Activated T-cell treated with anti-CD3 and anti-CD28 coated beads, Interleukin-2, amount 50 U/mL, for 72 hours (primary cell): ENCODE results near the gene DLGAP1. TPM values are rescaled to one million over a fixed set of nuclear protein-coding genes. Genes with fewer than 3 reads are reported as not detected.

ENCODE experiments used
- ATAC-seq, 2 donors: fragments of 150-1000 bp; cut with Tn5 transposase; replicated peaks in 1 of 2; 2 replicates each; pipeline ENCODE4 v1.10.0; 2021; ENCODE audit warnings: moderate library complexity in 2 of 2, mild to moderate bottlenecking in 1 of 2
- DNase-seq, 2 donors: peaks; one replicate each; pipeline ENCODE4 v3.0.0; 2021 to 2022; ENCODE audit warnings: mixed read lengths in 1 of 2
- H3K27ac Mint-ChIP-seq: one replicate; pipeline ENCODE4 v1.8.0; 2022; ENCODE audit warnings: mild to moderate bottlenecking, moderate library complexity, mixed read lengths
- H3K27me3 Mint-ChIP-seq: one replicate; pipeline ENCODE4 v1.8.0; 2022; ENCODE audit warnings: low read depth, mixed read lengths
- H3K36me3 Mint-ChIP-seq, 2 donors: one replicate each; pipeline ENCODE4 v1.8.0; 2022; ENCODE audit warnings: mixed read lengths in 2 of 2, mild to moderate bottlenecking in 1 of 2; ENCODE audit not compliant: insufficient read depth in 2 of 2
- H3K4me1 Mint-ChIP-seq: one replicate; pipeline ENCODE4 v1.8.0; 2022; ENCODE audit warnings: low read depth, mixed read lengths
- H3K4me3 Mint-ChIP-seq, 2 donors: one replicate each; pipeline ENCODE4 v1.8.0; 2022; ENCODE audit warnings: mild to moderate bottlenecking in 2 of 2, mixed read lengths in 2 of 2, moderate library complexity in 2 of 2
- H3K9me3 Mint-ChIP-seq, 2 donors: one replicate each; pipeline ENCODE4 v1.8.0; 2022; ENCODE audit warnings: mixed read lengths in 2 of 2
- total RNA-seq, 2 donors: library from RNA; stranded (reverse); gene quantifications; one replicate each; pipeline ENCODE4 v1.2.3, GENCODE V29; 2022

The DLGAP1 gene
- total RNA-seq, 2 donors from 2014 or later: 0.17 to 0.51 TPM

DNA sequence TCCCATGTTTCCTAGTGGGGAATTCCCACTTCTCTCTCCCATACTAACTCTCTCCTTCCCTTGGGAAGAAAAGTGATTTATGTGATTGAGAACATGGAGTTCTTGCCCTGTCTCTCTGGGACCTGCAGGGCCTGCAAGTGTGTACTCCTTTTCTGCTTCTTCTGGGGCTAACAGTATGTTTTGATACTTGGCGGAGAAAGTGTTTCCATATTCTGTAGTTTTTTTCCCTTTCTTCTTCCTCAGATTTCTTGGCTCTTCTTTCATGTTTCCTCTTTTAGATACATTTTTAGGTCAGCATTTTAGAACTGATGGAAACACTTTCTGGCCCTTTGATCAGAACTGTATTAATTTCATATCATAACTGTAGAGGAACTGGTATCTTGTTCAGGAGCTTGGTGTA, 352.2 kb downstream of the DLGAP1 start:
- no peaks in the 10 kb centered on the region for H3K27me3 Mint-ChIP-seq
- H3K4me3 Mint-ChIP-seq: no peak overlapping the region
- H3K4me1 Mint-ChIP-seq: no peaks in the 10 kb centered on the region
- ATAC-seq (no peak), DNase-seq (no peak)
- H3K36me3 Mint-ChIP-seq: peaks cover 0 to 1% of the 10 kb centered on the region in 2 donors
- no peaks in the 10 kb centered on the region for H3K9me3 Mint-ChIP-seq
- H3K27ac Mint-ChIP-seq: no peak overlapping the region

GRCh38 chr18:4101009-4101408, 354.1 kb downstream of the DLGAP1 start:
- no peaks in the 10 kb centered on the region for H3K27me3 Mint-ChIP-seq
- peaks cover 0 to 1% of the 10 kb centered on the region in 2 donors for H3K36me3 Mint-ChIP-seq
- H3K9me3 Mint-ChIP-seq: no peaks in the 10 kb centered on the region
- peak overlapping the region in 1 of 2 donors; percentile 40 for H3K4me3 Mint-ChIP-seq
- H3K27ac Mint-ChIP-seq: no peak overlapping the region
- ATAC-seq (peak in 1 of 2 donors; percentile 94), DNase-seq (peak in 1 of 2 donors; percentile 11)
- no peaks in the 10 kb centered on the region for H3K4me1 Mint-ChIP-seq

DNA sequence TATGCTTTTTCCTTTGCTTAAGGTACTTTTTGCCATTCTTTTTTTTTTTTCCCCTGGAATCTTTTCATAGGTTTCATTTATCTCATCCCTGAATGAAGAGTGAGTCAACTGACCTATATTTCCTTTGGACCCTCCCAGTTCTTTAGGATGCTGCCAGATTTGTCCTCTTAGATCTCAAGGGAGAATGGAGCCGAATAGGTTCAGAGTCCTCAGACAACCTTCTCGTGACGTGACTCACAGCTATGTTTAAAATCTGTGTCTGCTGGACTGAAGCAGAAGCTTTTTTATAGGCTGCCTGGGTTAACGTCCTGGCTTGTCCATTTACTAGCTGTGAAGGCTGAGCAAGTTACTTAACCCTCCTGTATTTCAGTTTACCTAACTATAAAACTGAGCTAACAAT, 358.6 kb downstream of the DLGAP1 start:
- no peaks in the 10 kb centered on the region for H3K4me1 Mint-ChIP-seq
- H3K27ac Mint-ChIP-seq: no peak overlapping the region
- no peaks in the 10 kb centered on the region for H3K27me3 Mint-ChIP-seq
- H3K36me3 Mint-ChIP-seq: peaks cover 0 to 1% of the 10 kb centered on the region in 2 donors
- H3K4me3 Mint-ChIP-seq: no peak overlapping the region
- ATAC-seq (no peak), DNase-seq (no peak)
- no peaks in the 10 kb centered on the region for H3K9me3 Mint-ChIP-seq

DNA sequence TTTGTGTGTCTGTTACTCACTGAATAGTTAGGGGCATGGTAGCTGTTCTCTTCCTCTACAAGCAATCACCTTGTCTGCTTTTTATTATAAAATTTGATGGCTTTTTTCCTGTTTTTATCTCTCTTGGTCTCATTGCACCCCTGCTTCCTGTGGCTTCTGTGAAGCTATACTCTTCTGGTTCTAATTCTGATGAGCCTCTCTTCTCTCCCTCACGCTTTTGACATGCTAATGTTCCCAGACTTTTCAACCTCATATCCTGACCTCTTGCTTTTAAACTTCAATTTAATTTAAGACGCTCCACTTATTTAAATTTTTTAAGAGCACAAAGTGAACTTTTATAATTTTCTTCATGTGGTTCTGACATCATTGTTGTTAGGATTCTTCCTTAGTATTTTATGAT, 361.4 kb downstream of the DLGAP1 start:
- ATAC-seq (no peak), DNase-seq (no peak)
- H3K27me3 Mint-ChIP-seq: no peaks in the 10 kb centered on the region
- H3K27ac Mint-ChIP-seq: no peak overlapping the region
- H3K4me1 Mint-ChIP-seq: no peaks in the 10 kb centered on the region
- H3K9me3 Mint-ChIP-seq: peaks cover 1 to 4% of the 10 kb centered on the region in 2 donors
- H3K4me3 Mint-ChIP-seq: no peak overlapping the region
- H3K36me3 Mint-ChIP-seq: no peaks in the 10 kb centered on the region

- no peak for ATAC-seq
- no peaks in the 10 kb centered on the region for H3K27me3 Mint-ChIP-seq
- H3K4me3 Mint-ChIP-seq: no peak overlapping the region
- no peaks in the 10 kb centered on the region for H3K36me3 Mint-ChIP-seq
- DNase-seq: no peak
- no peaks in the 10 kb centered on the region for H3K4me1 Mint-ChIP-seq
- H3K9me3 Mint-ChIP-seq: peaks cover 6% of the 10 kb centered on the region in 2 donors
- no peak overlapping the region for H3K27ac Mint-ChIP-seq
Measured at GRCh38 chr18:4084382-4084900, 370.7 kb downstream of the DLGAP1 start.

DNA sequence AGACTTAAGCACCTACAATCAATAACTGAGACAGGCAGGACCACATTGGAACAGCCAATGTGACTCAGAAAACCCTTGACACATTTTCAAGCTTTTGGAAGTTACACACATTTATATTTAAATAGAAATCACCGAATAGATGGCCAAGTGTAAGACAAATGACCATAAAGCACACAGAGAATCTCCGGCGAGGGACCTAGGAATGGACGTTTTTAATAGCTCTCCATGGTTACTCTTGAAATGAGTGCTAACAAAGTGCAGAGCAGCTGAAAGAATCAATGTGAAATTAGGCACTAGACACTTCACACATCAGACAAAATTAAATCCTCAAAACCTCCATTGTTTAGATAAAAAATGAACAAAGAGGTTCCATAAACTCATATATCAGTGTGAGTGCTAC, 376.9 kb downstream of the DLGAP1 start:
- no peak for DNase-seq
- Mint-ChIP-seq H3K4me1 (no peaks in the 10 kb centered on the region), H3K9me3 (no peaks in the 10 kb centered on the region), H3K36me3 (no peaks in the 10 kb centered on the region), H3K27me3 (no peaks in the 10 kb centered on the region), H3K27ac (no peak overlapping the region), H3K4me3 (no peak overlapping the region)
- no peak for ATAC-seq

- ATAC-seq (no peak), DNase-seq (no peak)
- Mint-ChIP-seq H3K36me3 (no peaks in the 10 kb centered on the region), H3K4me3 (no peak overlapping the region), H3K9me3 (no peaks in the 10 kb centered on the region), H3K4me1 (no peaks in the 10 kb centered on the region), H3K27me3 (no peaks in the 10 kb centered on the region), H3K27ac (no peak overlapping the region)
Measured at GRCh38 chr18:4077721-4078120, 377.4 kb downstream of the DLGAP1 start.

- Mint-ChIP-seq H3K4me3 (no peak overlapping the region), H3K27me3 (no peaks in the 10 kb centered on the region), H3K27ac (no peak overlapping the region), H3K36me3 (no peaks in the 10 kb centered on the region), H3K9me3 (no peaks in the 10 kb centered on the region), H3K4me1 (no peaks in the 10 kb centered on the region)
- DNase-seq (no peak), ATAC-seq (no peak)
Measured at GRCh38 chr18:4077204-4077603, 377.9 kb downstream of the DLGAP1 start.

DNA sequence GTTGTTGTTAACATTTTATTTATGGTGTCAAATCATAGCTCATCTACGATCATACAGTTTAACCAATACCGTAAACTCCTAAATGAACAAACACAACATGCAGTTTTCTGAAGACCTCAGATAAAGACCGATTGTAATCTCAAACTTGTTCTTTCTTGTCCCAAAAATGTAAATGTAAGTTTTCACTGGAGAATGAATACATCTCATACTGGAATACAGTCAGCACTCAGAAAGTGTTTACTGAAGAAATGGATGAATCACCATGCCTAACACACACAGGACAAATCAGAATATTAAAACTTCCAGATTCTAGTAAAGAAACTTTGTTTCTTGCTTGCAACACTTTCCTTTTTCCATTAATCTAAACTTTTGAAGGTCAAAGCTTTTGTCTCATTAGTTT, 380.5 kb downstream of the DLGAP1 start:
- Mint-ChIP-seq H3K9me3 (no peaks in the 10 kb centered on the region), H3K4me1 (no peaks in the 10 kb centered on the region), H3K4me3 (no peak overlapping the region), H3K36me3 (no peaks in the 10 kb centered on the region), H3K27me3 (no peaks in the 10 kb centered on the region), H3K27ac (no peak overlapping the region)
- ATAC-seq (no peak), DNase-seq (no peak)

DNA sequence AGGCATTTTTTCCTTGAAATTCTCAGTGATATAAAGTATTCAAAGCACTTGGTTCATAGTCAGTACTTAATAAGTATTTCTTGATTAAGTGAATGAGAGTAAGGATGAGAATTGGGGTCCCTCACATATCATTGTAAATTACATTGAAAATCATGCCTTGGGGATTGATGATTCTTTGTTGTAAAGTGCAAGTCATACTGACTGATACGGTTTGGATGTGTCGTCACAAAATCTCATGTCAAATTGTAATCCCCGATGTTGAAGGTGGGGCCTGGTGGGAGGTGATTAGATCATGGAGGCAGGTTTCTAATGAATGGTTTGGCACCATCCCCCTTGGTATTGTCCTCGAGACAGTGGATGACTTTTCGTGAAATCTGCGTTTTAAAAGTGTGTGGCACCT, 385.9 kb downstream of the DLGAP1 start:
- ATAC-seq: no peak
- H3K36me3 Mint-ChIP-seq: no peaks in the 10 kb centered on the region
- H3K9me3 Mint-ChIP-seq: no peaks in the 10 kb centered on the region
- DNase-seq: no peak
- no peak overlapping the region for H3K4me3 Mint-ChIP-seq
- no peak overlapping the region for H3K27ac Mint-ChIP-seq
- H3K4me1 Mint-ChIP-seq: no peaks in the 10 kb centered on the region
- no peaks in the 10 kb centered on the region for H3K27me3 Mint-ChIP-seq

DNA sequence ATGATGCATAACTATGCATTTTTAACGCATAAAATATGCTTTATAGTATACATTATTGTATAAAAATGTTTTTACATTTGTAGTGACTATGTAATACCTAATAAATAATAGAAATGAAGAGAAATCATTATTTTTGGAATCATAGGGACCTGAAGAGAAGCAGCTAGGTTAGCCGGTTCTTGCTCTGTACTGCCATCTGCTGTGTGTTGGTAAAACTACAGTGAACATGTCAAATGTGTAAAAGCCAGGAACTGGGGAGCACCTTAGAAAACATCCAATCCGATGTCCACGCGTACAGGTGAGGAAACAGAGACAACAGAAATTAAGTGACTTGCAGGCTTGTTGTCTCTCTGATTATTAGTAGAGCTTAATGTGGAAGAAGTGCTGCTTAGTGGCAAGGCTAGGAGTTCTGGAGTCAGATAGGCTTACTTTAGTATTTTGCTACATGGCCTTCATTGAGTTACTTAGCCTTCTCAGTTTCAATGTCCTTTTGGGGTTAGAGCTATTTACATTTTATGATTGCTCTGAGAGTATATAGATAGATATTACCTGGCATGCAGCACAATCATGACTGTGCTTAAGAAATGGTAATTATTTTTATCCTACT, 386.5 kb downstream of the DLGAP1 start:
- DNase-seq (peak; percentile 31 to 35), ATAC-seq (no peak)
- Mint-ChIP-seq H3K4me3 (no peak overlapping the region), H3K9me3 (no peaks in the 10 kb centered on the region), H3K27ac (no peak overlapping the region), H3K27me3 (no peaks in the 10 kb centered on the region), H3K36me3 (no peaks in the 10 kb centered on the region), H3K4me1 (no peaks in the 10 kb centered on the region)

- no peak for ATAC-seq
- Mint-ChIP-seq H3K9me3 (peaks cover 5 to 6% of the 10 kb centered on the region in 2 donors), H3K4me3 (no peak overlapping the region), H3K4me1 (no peaks in the 10 kb centered on the region), H3K27ac (no peak overlapping the region), H3K36me3 (peaks cover 0 to 4% of the 10 kb centered on the region in 2 donors), H3K27me3 (no peaks in the 10 kb centered on the region)
- no peak for DNase-seq
Measured at GRCh38 chr18:4063545-4063944, 391.6 kb downstream of the DLGAP1 start.

DNA sequence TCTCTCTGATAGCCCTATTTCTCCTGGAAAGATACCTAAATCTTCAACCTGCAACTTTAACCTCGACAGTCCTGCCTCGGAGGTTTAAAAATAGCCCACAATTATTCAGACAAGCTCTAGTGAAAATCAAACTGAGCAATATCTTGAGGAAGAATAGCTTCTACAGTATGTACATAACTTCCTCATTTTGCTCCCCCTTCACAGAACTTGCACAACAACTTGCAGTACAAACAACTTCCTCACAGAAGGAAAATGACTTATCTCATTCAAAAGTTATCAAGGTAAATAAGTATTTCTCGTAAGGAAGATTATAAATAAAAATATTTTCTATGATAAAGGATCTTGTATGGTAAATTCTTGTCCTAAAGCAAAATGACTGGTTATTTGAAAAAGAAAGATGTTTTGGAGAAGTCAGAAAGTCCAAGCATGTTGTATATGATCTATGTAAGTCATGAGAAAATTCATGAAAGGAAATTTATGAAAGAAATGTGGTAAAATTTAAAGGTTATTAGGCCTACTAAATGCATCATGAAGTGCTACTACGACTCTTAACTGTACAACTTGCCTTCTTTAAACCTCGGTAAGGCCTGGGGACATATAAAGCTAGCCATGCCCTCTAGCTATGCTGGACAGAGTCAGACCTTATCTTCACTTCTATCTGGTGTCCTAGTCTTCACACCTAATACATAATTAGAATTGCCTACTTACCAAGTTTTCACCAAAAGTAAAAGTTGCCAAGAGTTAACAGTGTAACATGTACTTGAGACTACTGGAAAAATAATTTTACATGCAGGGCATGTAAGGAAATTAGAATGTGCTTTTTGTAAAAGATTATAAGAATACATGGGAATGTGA, 394.5 kb downstream of the DLGAP1 start:
- Mint-ChIP-seq H3K4me3 (no peak overlapping the region), H3K36me3 (peaks cover 0 to 4% of the 10 kb centered on the region in 2 donors), H3K27ac (no peak overlapping the region), H3K9me3 (peaks cover 6 to 8% of the 10 kb centered on the region in 2 donors), H3K4me1 (no peaks in the 10 kb centered on the region), H3K27me3 (no peaks in the 10 kb centered on the region)
- ATAC-seq: no peak
- DNase-seq: no peak
